RWPE2 (cell line): ENCODE measurements around the gene TPH2.

Experiments used
- ATAC-seq: fragments of 200-7000 bp; cut with Tn5 transposase; 3 replicates; pipeline ENCODE4 v1.9.1; 2021; ENCODE audit warnings: low read depth
- DNase-seq: peaks from one replicate; pipeline ENCODE4 v3.0.0-alpha.2; 2020; ENCODE audit warnings: low spot score
- H3K27ac ChIP-seq: fragments of 450-650 bp; 2 replicates; pipeline ENCODE4 v1.5.1; 2017; ENCODE audit warnings: mild to moderate bottlenecking; ENCODE audit not compliant: poor library complexity, severe bottlenecking
- H3K27me3 ChIP-seq: fragments of 250-450 bp; sonication (Bioruptor Pico); 2 replicates; pipeline ENCODE4 v1.5.1; 2021; ENCODE audit warnings: mild to moderate bottlenecking, moderate library complexity; ENCODE audit not compliant: insufficient read depth, poor library complexity, severe bottlenecking
- H3K36me3 ChIP-seq: fragments of 250-450 bp; sonication (Bioruptor Pico); 2 replicates; pipeline ENCODE4 v1.5.1; 2020; ENCODE audit warnings: low read depth, mild to moderate bottlenecking, moderate library complexity
- H3K4me1 ChIP-seq: fragments of 250-450 bp; sonication (Bioruptor Pico); 2 replicates; pipeline ENCODE4 v1.5.1; 2021; ENCODE audit warnings: mild to moderate bottlenecking, moderate library complexity; ENCODE audit not compliant: insufficient read depth, poor library complexity, severe bottlenecking
- H3K4me3 ChIP-seq: fragments of 250-450 bp; sonication (Bioruptor Pico); 2 replicates; pipeline ENCODE4 v1.5.1; 2021; ENCODE audit warnings: mild to moderate bottlenecking, moderate library complexity; ENCODE audit not compliant: severe bottlenecking
- H3K9me3 ChIP-seq: fragments of 250-450 bp; sonication (Bioruptor Pico); 2 replicates; pipeline ENCODE4 v1.5.1; 2021; ENCODE audit warnings: mild to moderate bottlenecking, moderate library complexity; ENCODE audit not compliant: severe bottlenecking
- TF ChIP-seq, protein P1 (sequence below): fragments of 450-650 bp; IDR thresholded peaks from one replicate; pipeline ENCODE4 v1.5.1; 2017; ENCODE audit warnings: mild to moderate bottlenecking, moderate library complexity; ENCODE audit not compliant: poor library complexity, severe bottlenecking

TPH2 gene

DNA sequence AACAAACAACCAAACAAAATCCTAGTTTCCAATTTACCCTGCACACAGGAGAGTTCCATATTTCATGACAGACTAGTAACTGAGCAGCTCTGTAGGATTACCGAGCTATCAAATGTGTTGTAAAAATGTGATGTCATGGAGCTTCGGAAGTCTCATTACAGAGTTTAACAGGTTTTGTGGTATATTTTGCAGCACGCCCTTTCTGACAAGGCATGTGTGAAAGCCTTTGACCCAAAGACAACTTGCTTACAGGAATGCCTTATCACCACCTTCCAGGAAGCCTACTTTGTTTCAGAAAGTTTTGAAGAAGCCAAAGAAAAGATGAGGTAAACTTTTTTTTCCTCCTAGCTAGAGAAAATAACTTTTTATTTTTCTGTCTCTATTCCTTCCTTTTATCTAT, 92.4 kb downstream of the TPH2 start:
- Histone ChIP-seq H3K4me3 (no peak overlapping the region), H3K36me3 (no peaks in the 10 kb centered on the region), H3K27me3 (peaks cover 11% of the 10 kb centered on the region), H3K4me1 (no peaks in the 10 kb centered on the region), H3K9me3 (no peaks in the 10 kb centered on the region), H3K27ac (no peak overlapping the region)
- TF ChIP-seq, protein P1, sequence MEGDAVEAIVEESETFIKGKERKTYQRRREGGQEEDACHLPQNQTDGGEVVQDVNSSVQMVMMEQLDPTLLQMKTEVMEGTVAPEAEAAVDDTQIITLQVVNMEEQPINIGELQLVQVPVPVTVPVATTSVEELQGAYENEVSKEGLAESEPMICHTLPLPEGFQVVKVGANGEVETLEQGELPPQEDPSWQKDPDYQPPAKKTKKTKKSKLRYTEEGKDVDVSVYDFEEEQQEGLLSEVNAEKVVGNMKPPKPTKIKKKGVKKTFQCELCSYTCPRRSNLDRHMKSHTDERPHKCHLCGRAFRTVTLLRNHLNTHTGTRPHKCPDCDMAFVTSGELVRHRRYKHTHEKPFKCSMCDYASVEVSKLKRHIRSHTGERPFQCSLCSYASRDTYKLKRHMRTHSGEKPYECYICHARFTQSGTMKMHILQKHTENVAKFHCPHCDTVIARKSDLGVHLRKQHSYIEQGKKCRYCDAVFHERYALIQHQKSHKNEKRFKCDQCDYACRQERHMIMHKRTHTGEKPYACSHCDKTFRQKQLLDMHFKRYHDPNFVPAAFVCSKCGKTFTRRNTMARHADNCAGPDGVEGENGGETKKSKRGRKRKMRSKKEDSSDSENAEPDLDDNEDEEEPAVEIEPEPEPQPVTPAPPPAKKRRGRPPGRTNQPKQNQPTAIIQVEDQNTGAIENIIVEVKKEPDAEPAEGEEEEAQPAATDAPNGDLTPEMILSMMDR = no peak
- DNase-seq (no peak), ATAC-seq (no peak)

DNA sequence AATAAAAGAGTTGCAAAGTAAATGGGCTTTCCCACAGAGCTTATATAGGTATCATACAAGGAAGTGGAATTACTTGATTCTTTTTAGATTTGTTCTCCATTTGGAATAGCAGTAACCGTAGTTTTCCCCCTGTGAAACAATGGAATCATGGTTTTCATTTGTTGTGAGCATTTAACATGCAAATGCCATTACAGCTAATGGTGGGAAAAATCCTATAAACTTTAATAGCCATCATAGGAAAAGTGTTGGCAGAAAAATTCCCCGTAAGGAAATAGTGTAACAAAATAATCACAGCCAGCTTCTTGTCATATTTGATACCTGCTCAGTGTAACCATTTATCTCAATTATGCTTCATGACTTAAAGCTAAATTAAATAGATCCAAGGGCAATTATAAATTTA, 95.3 kb downstream of the TPH2 start:
- peaks cover 11% of the 10 kb centered on the region for H3K27me3 ChIP-seq
- DNase-seq (no peak), ATAC-seq (no peak)
- TF ChIP-seq, protein P1 = no peak
- H3K9me3 ChIP-seq = no peaks in the 10 kb centered on the region
- no peaks in the 10 kb centered on the region for H3K4me1 ChIP-seq
- no peak overlapping the region for H3K4me3 ChIP-seq
- H3K27ac ChIP-seq = no peak overlapping the region
- H3K36me3 ChIP-seq = no peaks in the 10 kb centered on the region

DNA sequence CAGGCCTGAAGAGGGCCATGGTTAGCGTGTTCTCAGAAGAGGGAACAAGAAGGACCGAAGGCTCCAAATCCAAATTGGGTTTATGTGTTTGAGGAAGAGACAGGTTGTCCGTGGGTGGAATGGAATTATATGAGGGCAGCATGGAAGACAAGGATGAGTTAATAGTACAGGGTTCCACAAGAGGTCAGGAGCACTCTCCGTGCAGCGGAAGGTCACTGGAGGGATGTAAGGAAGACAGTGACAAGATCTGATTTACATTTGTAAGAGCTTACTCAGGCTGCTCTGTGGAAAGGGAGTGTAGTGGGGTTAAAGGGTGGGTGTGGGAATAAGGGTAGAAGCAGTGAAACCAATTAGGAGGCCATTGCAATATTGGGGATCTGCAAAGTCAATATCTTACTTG, 97.0 kb downstream of the TPH2 start:
- Histone ChIP-seq H3K27me3 (peaks cover 11% of the 10 kb centered on the region), H3K27ac (no peak overlapping the region), H3K4me1 (no peaks in the 10 kb centered on the region), H3K36me3 (no peaks in the 10 kb centered on the region), H3K9me3 (no peaks in the 10 kb centered on the region), H3K4me3 (no peak overlapping the region)
- DNase-seq (no peak), ATAC-seq (no peak)
- TF ChIP-seq, protein P1 = no peak

DNA sequence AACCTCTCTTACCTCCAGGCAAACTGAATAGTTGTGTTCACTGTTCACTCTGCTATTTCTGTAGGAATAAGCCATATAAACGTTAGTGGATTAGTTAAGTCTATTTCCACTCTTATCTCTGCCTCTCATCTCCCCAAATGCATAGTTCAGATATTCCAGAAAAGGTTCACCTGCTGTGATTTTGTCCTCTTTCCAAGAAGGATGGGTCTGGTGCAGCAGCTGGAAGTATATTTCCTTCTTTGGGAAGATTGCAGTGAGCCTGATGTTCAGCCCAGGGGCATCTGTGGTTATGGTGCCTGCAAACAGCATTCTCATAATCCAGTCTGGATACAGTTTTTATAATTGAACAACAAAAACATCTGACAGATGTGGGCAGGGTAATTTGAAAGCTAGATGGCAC, 97.7 kb downstream of the TPH2 start:
- Histone ChIP-seq H3K9me3 (no peaks in the 10 kb centered on the region), H3K4me1 (no peaks in the 10 kb centered on the region), H3K36me3 (no peaks in the 10 kb centered on the region), H3K27me3 (peaks cover 11% of the 10 kb centered on the region), H3K27ac (no peak overlapping the region), H3K4me3 (no peak overlapping the region)
- DNase-seq = no peak
- ATAC-seq = no peak
- TF ChIP-seq, protein P1 = no peak

DNA sequence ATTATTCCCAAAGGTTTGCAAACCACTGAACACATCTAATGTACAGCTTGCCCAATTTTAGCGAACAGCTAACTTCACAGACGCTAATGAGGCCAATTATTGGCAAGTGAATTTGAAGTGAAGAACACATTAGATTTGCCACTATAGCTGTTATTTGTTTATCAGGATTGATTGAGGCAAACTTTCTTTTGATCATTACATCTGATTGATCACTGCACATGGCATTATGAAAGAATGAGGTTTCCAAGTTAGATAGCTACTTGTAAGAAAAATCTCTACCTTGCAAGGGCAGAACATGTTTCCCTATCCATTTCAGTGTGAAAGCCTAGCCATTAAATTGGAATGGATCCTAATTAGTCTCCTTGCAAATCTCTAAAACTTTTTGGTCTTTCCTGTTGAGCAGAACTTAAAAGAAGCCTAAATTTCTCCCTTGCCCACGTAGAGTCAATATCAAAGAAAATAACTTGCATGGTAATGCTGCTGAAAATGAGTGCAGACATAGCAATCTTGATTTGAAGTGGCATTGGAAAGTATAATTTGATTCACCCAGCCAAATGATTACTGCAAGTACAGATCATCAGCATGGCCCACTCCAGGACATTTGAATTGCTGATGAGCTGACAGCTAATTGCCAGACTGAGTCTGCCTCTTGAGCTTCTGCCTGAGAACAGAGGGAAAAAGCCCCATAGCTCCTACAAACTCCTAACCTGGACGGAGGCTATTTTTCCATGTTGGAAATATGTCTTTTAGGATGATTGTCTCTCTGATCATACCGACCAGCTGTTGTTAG, 98.6 kb downstream of the TPH2 start:
- ATAC-seq (no peak), DNase-seq (no peak)
- H3K4me3 ChIP-seq = no peak overlapping the region
- H3K36me3 ChIP-seq = no peaks in the 10 kb centered on the region
- TF ChIP-seq, protein P1 = no peak
- H3K27me3 ChIP-seq = peaks cover 4% of the 10 kb centered on the region
- no peaks in the 10 kb centered on the region for H3K9me3 ChIP-seq
- H3K27ac ChIP-seq = no peak overlapping the region
- no peaks in the 10 kb centered on the region for H3K4me1 ChIP-seq
